Activated CD8-positive, alpha-beta T cell treated with anti-CD3 and anti-CD28 coated beads for 36 hours (primary cell): Measurements from ENCODE around the gene PCSK2. TPM values are rescaled to one million over a fixed set of nuclear protein-coding genes. Genes with fewer than 3 reads are reported as not detected.

Experiments used
- ATAC-seq: fragments of 200-7000 bp; cut with Tn5 transposase; one replicate; pipeline ENCODE4 v1.10.0; 2021; ENCODE audit warnings: mild to moderate bottlenecking, moderate library complexity
- CTCF ChIA-PET: fragments of 350-600 bp; sonication (Branson Sonifier 250); formaldehyde crosslinking; loops from one replicate; lab custom pipeline; 2021; ENCODE audit warnings: antibody characterized with exemption; lab: Charles Lee
- POLR2A ChIA-PET: fragments of 350-600 bp; sonication (Branson Sonifier 250); formaldehyde crosslinking; loops from one replicate; lab custom pipeline; 2021; ENCODE audit warnings: antibody characterized with exemption; lab: Charles Lee
- DNase-seq: peaks from one replicate; pipeline ENCODE4 v3.0.0-alpha.2; 2020
- H3K27ac Mint-ChIP-seq: one replicate; pipeline ENCODE4 v1.8.0; 2021; ENCODE audit warnings: mild to moderate bottlenecking, mixed read lengths
- H3K27me3 Mint-ChIP-seq: one replicate; pipeline ENCODE4 v1.8.0; 2021; ENCODE audit warnings: mixed read lengths
- H3K36me3 Mint-ChIP-seq: one replicate; pipeline ENCODE4 v1.8.0; 2021; ENCODE audit warnings: low read depth, mixed read lengths
- H3K4me1 Mint-ChIP-seq: one replicate; pipeline ENCODE4 v1.8.0; 2021; ENCODE audit warnings: low read depth, mixed read lengths
- H3K4me3 Mint-ChIP-seq: one replicate; pipeline ENCODE4 v1.8.0; 2021; ENCODE audit warnings: mild to moderate bottlenecking, moderate library complexity, mixed read lengths
- H3K9me3 Mint-ChIP-seq: one replicate; pipeline ENCODE4 v1.8.0; 2021; ENCODE audit warnings: mixed read lengths
- CTCF ChIP-seq: fragments of 200-600 bp; IDR thresholded peaks from one replicate; pipeline ENCODE4 v1.8.0; 2022; ENCODE audit warnings: antibody characterized with exemption, mild to moderate bottlenecking
- intact Hi-C: fragments of 100-400 bp; cut with micrococcal nuclease; formaldehyde crosslinking; loops from one replicate; pipeline ENCODE4 v1.10.0; 2022
- total RNA-seq, 2 experiments: library from RNA; stranded (reverse); gene quantifications; one replicate each; pipeline ENCODE4 v1.2.3, GENCODE V29; 2021

Gene PCSK2
- total RNA-seq, 2 experiments from 2014 or later = not detected

DNA sequence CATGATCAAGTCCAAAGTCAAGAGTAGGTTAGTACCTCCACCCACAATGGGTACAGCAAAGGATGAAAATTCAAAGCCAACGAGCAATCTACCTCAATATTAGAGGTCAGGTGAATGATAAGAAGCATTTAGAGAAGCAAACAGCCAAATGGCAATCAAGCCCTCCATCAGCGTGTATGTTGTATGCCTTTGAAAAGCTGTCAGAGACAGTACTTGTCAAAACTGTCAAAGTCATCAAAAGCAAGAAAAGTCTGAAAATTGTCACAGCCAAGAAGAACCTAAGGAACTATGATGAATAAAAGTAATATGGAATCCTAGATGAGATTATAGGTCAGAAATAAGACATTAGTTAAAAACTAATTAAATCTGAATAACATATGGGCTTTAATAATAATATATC, 99.3 kb downstream of the PCSK2 start:
- Mint-ChIP-seq H3K27me3 (peaks cover 22% of the 10 kb centered on the region), H3K4me3 (no peak overlapping the region), H3K27ac (no peak overlapping the region), H3K4me1 (no peaks in the 10 kb centered on the region), H3K9me3 (no peaks in the 10 kb centered on the region), H3K36me3 (no peaks in the 10 kb centered on the region)
- ATAC-seq (no peak), DNase-seq (no peak)
- ChIA-PET POLR2A (no interaction called here), CTCF (no interaction called here)
- intact Hi-C loops = no loop called here
- TF ChIP-seq CTCF = no peak

DNA sequence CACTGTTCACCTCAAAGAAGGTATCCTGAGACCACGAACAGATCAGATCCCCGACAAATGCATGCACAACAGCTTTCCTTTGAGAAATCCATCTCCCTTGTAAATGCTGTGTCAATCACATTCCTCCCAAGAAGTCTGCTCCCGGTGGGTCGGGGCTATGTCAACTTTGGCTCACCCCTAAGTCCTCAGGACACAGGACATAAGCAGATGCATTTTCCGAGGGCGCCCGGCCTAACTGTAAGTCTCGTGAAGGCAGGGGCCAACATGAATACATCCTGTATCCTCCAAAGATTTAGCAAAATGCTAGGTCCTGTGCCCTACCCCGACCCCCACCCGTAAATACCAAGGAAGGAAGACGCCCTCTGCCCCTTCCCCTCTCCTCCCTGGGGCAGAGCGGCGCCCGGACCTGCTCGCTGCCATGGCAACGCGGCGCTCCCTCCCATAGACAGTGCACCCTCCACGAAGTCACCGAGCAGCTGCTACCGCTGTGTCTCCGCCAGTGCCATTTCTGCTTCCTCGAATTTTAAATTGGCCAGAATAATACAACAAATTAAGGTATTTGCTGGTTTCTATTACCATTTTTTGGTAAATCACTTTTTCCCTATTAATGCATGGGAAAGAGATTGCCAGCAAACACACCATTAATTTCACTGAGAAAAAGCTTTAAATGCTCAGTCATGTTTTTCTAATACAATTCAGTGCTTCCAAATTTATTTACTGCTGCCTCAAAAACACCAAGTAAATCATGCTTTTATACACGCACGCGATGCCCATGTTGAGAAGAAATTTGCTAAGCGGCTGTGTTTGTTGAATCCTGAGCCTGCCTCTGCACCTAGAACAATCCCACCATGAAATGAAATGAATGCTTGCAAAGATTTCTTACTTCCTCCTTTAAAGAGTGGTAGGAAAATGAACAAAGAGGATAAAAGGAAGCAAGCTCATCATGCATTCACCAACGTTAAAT, 100.6 kb downstream of the PCSK2 start:
- H3K4me1 Mint-ChIP-seq = no peaks in the 10 kb centered on the region
- DNase-seq = no peak
- ChIA-PET CTCF (no interaction called here), POLR2A (no interaction called here)
- no peaks in the 10 kb centered on the region for H3K36me3 Mint-ChIP-seq
- no peaks in the 10 kb centered on the region for H3K9me3 Mint-ChIP-seq
- peaks cover 22% of the 10 kb centered on the region for H3K27me3 Mint-ChIP-seq
- H3K4me3 Mint-ChIP-seq = no peak overlapping the region
- ATAC-seq = no peak
- no peak overlapping the region for H3K27ac Mint-ChIP-seq
- no peak for TF ChIP-seq CTCF
- intact Hi-C loops = no loop called here

DNA sequence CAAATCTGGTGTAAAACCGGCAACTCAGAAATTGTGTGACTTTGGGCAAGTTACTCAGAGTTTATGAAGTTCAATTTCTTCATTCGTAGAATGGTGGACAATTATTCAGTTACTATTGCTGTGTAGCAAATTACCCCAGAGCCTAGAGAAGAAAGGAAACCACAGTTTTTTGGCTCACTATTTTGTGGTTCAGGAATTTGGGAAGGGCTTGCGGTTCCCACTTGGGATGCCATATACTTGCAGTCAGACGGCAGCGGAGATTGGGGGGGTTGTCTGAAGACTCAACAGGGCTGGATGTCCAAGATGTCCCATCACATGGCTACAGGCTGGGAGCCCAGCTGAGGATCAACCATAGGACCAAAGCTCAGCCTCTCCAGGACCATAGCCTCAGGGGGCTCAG, 108.1 kb downstream of the PCSK2 start:
- TF ChIP-seq CTCF = no peak
- Mint-ChIP-seq H3K27ac (no peak overlapping the region), H3K27me3 (no peaks in the 10 kb centered on the region), H3K4me1 (no peaks in the 10 kb centered on the region), H3K9me3 (no peaks in the 10 kb centered on the region), H3K36me3 (no peaks in the 10 kb centered on the region), H3K4me3 (no peak overlapping the region)
- POLR2A ChIA-PET = no interaction called here
- DNase-seq (no peak), ATAC-seq (no peak)
- intact Hi-C loops = no loop called here
- CTCF ChIA-PET = no interaction called here

DNA sequence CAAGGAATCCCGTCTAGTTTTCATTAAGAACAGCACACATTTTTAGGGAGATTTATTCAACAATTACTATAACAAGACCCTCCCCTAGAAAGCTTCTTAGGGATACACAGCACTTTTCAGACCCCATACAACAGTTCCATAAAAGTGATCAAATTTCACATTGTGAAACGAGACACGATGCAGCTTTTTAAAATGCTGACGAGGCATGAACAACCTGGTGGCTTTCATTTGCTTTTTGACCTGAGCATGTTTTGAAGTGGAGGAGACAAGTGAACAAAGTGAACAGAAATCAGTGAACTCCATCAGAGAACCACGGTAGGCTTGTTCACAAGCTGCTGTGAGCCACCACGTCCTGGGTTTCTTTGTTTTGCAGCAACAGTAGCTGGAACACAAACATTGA, 112.2 kb downstream of the PCSK2 start:
- no peak for TF ChIP-seq CTCF
- DNase-seq = no peak
- Mint-ChIP-seq H3K9me3 (no peaks in the 10 kb centered on the region), H3K27me3 (peaks cover 1% of the 10 kb centered on the region), H3K36me3 (no peaks in the 10 kb centered on the region), H3K4me1 (no peaks in the 10 kb centered on the region), H3K4me3 (no peak overlapping the region), H3K27ac (no peak overlapping the region)
- intact Hi-C loops = no loop called here
- POLR2A ChIA-PET = no interaction called here
- CTCF ChIA-PET = no interaction called here
- no peak for ATAC-seq

- no peak for ATAC-seq
- CTCF ChIA-PET = interaction anchor here (0.7 kb wide), 1 partner anchor 14 kb away, joined by 3 read pairs; no protein-coding TSS in a partner anchor
- Mint-ChIP-seq H3K36me3 (no peaks in the 10 kb centered on the region), H3K4me1 (no peaks in the 10 kb centered on the region), H3K27me3 (peaks cover 1% of the 10 kb centered on the region), H3K4me3 (no peak overlapping the region), H3K9me3 (no peaks in the 10 kb centered on the region), H3K27ac (no peak overlapping the region)
- intact Hi-C loops = no loop called here
- no peak for TF ChIP-seq CTCF
- no peak for DNase-seq
- POLR2A ChIA-PET = no interaction called here
These were observed 116.3 kb downstream of the PCSK2 start for GRCh38 chr20:17343091-17343490.
